HG02840 (cell line): ENCODE data around the gene INTS6.

Source experiments
- ATAC-seq: cut with Tn5 transposase; IDR thresholded peaks from one replicate; pipeline ENCODE4 v1.9.1; 2021; ENCODE audit warnings: mild to moderate bottlenecking, moderate library complexity, moderate number of reproducible peaks; ENCODE audit not compliant: unreplicated experiment, low FRiP score

The INTS6 gene

DNA sequence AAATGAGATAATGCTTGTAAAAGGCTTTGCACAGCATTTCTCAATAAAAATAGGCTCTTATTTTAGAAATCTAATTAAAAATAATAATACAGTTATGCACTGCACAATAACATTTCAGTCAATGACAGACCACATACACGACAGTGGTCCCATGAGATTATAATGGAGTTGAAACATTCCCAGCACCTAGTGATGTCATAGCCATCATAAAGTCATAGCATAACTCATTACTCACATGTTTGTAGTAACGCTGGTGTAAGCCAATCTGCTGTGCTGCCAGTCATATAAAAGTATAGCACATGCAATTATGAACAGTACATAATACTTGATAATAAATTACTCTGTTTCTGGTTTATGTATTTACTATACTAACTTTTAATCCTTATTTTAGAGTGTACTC lies 126.1 kb downstream of the INTS6 start:
- ATAC-seq = no peak

DNA sequence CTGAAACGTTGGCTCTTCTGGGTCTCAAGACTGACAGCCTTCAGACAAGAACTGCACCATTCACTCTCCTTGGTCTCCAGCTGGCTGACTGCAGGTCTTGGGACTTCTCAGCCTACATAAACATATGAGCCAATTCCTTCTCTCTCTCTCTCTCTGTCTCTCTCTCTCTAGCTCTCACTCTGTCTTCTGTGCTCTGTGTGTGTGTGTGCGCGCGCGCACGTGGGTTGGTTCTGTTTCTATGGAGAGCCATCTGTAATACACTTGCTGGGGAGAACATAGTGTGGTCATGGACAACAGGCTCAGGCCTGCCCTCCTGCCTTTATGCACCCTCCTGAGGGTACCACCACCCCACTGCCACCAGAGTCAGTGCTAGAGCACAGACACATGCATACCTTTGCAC lies 127.0 kb downstream of the INTS6 start:
- no peak for ATAC-seq

DNA sequence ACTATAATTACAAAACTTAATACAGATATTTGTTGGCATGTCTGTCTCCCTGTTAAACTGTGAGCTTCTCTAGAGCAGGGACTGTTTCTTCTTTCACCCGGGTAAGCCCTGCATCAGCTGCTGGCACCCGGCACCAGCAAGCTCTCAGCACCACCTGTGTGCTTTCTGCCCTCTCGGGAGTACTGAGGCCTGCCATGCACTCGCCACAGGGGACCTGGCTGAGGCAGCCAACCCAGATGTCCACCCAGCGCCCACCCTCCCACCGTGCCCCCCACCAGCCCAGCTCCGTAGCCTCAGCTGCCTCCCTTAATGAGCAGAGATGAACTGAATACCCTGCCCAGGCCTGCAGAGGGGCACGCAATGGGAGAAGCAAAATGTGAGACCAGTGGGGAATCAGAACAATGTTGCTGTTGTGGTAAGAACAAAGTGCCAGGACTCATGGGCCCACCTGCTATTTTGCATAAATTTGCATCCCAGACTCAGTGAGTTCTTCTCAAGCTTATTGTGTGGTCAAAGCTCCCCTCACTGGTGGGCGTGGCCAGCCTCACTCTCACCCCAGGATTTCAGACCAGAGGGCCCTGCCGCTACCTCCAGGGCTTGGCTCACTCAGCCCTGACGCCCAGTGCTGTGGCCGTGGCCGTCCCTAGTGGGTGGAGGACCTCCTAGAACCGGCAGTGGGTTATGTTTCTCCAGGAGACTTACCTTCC lies 128.0 kb downstream of the INTS6 start:
- ATAC-seq = no peak

DNA sequence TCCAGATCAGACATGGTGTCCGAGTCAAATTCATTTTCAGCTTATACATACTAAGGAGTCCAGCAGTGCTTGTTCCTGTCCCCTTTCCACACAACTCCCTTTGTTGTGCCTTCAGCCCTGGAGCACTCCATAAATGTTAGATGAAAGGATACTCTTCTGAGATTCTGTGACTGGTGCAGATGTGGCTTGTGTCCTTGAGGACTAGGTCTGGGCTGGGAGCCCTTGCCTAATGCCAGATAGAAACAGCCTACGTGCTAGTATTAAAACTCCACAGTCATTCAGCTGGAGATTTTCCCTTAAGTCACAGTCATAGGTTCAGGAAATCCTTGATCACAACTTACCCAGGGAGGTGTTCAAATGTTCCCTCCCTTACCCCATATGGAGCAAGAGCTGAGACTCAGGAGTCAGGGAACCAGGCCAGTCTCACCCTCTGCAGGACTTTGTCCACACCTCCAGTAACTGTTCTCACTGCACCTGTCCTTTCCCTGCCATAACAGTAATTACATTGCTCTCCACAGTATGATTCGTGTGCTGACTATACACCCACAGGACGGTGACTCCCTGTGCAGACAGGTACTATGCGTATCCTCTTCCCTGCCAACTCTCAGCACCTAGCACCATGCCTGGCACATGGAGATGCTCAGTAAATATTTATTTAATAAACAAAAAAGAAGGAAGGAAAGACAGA lies 128.9 kb downstream of the INTS6 start:
- no peak for ATAC-seq

DNA sequence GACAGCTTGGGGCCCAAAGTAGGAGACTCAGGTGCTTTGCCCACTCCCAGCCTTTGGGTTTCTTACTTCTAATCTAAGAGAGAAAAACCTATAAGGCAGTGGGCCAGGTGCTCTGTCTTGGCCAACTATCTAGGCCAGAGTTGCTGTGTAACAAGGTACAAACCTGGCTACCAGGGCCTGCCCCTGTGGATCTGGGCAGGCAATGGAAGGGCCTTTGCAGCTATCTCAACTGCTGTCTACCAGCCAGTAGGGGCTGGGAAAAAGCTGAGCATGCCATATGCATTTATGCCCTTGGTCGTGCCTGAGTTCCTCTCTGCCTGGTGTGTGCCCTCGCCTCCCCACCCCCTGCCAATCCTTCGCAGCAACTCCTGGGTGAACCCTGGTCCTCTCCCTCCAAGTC lies 130.0 kb downstream of the INTS6 start:
- no peak for ATAC-seq

DNA sequence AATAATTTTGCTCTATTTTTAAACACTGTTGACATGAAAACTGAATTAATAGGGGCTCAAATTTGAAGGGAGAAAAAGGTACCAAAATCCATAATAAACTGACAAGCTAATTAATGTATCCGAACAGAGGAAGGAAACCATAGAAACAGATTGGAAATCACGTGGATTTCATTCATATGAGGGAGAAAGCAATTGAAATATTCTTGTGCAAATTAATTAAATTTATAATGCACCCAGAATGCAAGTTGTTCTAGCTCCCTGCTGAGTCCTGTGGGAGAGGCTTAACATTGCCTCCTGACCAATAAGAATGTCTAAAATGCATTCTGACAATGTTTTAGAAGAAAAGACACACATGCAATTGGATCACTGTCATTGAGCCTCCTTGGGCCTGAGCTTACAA lies 131.0 kb downstream of the INTS6 start:
- no peak for ATAC-seq

DNA sequence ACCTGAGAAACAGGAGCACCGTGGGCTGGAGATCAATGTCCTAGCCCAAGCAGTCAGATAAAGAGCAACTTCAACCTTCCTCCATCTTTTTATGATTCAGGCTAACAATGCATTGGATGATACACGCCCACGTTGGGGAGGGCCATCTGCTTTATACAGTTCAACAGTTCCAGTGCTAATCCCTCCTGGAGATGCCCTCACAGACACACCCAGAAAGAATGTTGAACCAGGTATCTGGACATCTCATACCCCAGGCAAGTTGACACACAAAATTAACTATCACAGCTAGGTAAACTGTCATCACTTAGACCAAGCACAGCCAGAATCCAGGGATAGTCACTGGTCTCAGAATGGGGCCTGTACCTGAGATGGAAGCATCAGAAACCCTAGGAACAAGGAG lies 134.0 kb downstream of the INTS6 start:
- ATAC-seq = no peak

DNA sequence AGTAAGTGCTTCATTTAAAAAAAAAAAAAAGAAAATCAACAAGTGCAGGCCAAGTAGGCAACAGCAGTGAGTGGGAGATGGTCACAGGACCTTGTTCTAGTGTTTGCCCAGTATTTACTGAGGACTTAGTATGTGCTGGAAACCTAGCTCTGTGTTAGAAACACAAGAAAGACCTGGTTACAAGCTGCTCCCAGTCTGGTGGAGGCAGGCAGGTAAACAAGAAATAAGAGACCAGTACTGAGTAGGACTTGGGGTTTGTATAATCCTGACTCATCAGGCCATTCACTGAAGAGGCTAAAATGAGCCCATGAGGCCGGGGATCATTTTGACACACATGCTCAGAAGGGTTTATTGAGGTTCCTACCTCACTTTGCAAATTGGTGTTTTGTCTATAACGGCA lies 134.8 kb downstream of the INTS6 start:
- ATAC-seq = no peak

DNA sequence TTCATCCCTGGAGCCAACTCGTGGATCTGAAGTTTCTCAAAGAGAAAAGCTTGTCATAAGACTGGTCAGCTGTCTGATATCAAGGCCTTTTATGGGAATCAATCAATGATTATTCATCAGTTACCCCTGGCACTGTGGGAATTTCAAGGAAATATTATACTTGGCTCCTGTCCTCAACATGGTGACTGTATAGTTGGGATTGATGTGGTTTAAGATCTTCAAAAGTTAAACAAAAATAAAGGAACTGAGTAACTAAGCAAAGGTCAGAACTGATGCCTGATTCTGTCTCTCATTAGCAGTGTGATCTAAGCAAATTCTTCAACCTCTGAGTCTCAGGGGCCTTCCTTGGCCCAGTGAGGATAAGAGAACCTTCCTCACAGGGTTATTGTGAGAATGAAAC lies 135.6 kb downstream of the INTS6 start:
- no peak for ATAC-seq

DNA sequence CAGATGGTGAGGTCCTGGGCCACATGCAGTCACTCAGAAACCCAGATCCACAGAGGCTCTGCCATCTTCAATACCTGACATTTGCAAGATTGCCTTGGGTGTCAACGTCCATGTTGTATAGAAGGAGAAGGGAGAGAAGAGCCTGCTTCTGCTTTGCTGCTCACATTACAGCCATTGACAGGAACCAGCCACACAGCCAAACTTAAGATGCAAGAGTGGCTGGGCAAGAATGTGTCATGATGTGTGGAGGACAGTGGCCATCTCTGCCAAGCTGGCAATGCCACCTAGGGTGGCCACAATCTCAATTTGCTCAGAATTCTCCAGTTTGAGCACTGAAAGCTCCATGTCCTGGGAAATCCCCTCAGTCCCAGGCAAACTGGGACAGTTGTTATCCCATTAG lies 139.2 kb downstream of the INTS6 start:
- ATAC-seq = no peak

DNA sequence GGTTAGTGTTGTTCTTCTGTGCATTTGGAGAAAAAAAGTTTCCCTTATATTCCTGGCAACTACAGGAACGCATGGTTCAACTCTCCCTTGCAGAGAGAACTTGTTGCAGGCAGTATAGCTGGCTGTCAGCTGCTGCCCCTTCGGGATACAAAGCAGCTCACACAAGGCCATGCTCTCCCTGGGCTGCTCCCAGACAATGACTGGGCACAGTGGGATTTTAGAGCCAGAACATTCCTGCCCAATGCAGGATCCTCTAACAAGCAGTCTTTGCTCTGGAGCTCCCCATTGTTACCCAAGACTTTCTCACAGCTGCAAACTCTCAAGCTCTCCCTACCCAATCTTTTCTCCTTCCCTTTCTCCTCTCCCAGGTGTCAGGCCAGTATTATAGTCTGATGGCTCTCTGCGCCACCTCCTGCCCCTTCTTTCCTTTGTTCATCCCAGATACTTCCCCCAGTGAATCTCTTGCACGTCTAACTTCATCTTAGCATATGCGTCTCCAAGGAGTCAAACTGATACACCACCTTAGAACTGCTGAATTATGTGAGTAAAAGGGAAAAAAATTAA lies 140.8 kb downstream of the INTS6 start:
- no peak for ATAC-seq
